ENCODE measurements around the gene UTF1. TPM values are rescaled to one million over a fixed set of nuclear protein-coding genes. Genes with fewer than 3 reads are reported as not detected.
"Not testable (repeated sequence)": the region's sequence is repeated elsewhere in the genome, so short reads cannot be mapped to it uniquely, and the experiment has no call there.

Gene UTF1
- total and polyA plus RNA-seq, 8 donors, result not detected

- Histone ChIP-seq H3K27ac (no peak overlapping the region), H3K36me3 (no peaks in the 10 kb centered on the region), H3K9me3 (no peaks in the 10 kb centered on the region), H3K4me1 (peaks cover 16 to 36% (median 27%) of the 10 kb centered on the region in 4 donors), H3K4me3 (no peak overlapping the region), H3K27me3 (peaks cover 37 to 100% (median 90%) of the 10 kb centered on the region in 3 donors)
- WGBS, 5 donors, result 16 to 29% (median 19%) methylated on average over 19 to 44 of the region's 44 CpGs
- DNase-seq, result no peak
- intact Hi-C loops (cut with DNase I; ENCODE audit: low total_unique reads), result no loop called here
- TF ChIP-seq POLR2A (IDR thresholded peaks at IDR 0.05) (no peak), CTCF (IDR thresholded peaks at IDR 0.05) (no peak), POLR2AphosphoS5 (IDR thresholded peaks at IDR 0.05) (no peak), EP300 (IDR thresholded peaks at IDR 0.05) (no peak)
Observed at GRCh38 chr10:133231244-133231945, 1.4 kb downstream of the UTF1 start.

GRCh38 chr10:133231946-133232574 is 2.0 kb downstream of the UTF1 start:
- 52 to 61% (median 59%) methylated on average over 11 of the region's 11 CpGs for WGBS, 5 donors
- no peak for DNase-seq
- Histone ChIP-seq H3K36me3 (no peaks in the 10 kb centered on the region), H3K4me3 (no peak overlapping the region), H3K9me3 (no peaks in the 10 kb centered on the region), H3K27ac (no peak overlapping the region), H3K27me3 (peaks cover 41 to 100% (median 90%) of the 10 kb centered on the region in 3 donors), H3K4me1 (peaks cover 23 to 43% (median 34%) of the 10 kb centered on the region in 4 donors)
- intact Hi-C loops (cut with DNase I; ENCODE audit: low total_unique reads), result no loop called here
- no peak for TF ChIP-seq POLR2AphosphoS5 (IDR thresholded peaks at IDR 0.05)
- no peak for TF ChIP-seq POLR2A (IDR thresholded peaks at IDR 0.05)
- no peak for TF ChIP-seq EP300 (IDR thresholded peaks at IDR 0.05)
- no peak for TF ChIP-seq CTCF (IDR thresholded peaks at IDR 0.05)

- DNase-seq; H3K27ac ChIP-seq; H3K9me3 ChIP-seq; intact Hi-C loops (cut with DNase I; ENCODE audit: low total_unique reads); H3K4me3 ChIP-seq; H3K36me3 ChIP-seq: not testable (repeated sequence)
- WGBS, 5 donors, result 51 to 65% (median 60%) methylated on average over 7 to 10 of the region's 10 CpGs
- peaks cover 23 to 49% (median 38%) of the 10 kb centered on the region in 4 donors for H3K4me1 ChIP-seq
- H3K27me3 ChIP-seq, result peaks cover 56 to 100% (median 93%) of the 10 kb centered on the region in 3 donors
Observed at GRCh38 chr10:133234796-133235195, 4.8 kb downstream of the UTF1 start.

- Histone ChIP-seq H3K27ac (peak overlapping the region in 1 of 5 donors; percentile 4), H3K9me3 (no peaks in the 10 kb centered on the region), H3K4me3 (peak overlapping the region in 3 of 4 donors; percentile 27 to 42 (median 37)), H3K27me3 (peaks cover 57 to 100% (median 92%) of the 10 kb centered on the region in 3 donors), H3K36me3 (no peaks in the 10 kb centered on the region), H3K4me1 (peaks cover 18 to 44% (median 34%) of the 10 kb centered on the region in 4 donors)
- 2 to 12% (median 6%) methylated on average over 29 to 48 of the region's 48 CpGs for WGBS, 5 donors
- TF ChIP-seq POLR2AphosphoS5 (IDR thresholded peaks at IDR 0.05) (no peak), POLR2A (IDR thresholded peaks at IDR 0.05) (no peak)
- intact Hi-C loops (cut with DNase I; ENCODE audit: low total_unique reads), result no loop called here
- DNase-seq, result no peak
Observed at GRCh38 chr10:133235265-133235855, 5.3 kb downstream of the UTF1 start.

- DNase-seq, result no peak
- Histone ChIP-seq H3K4me3 (peak overlapping the region; percentile 26 to 42 (median 32)), H3K4me1 (peaks cover 13 to 39% (median 32%) of the 10 kb centered on the region in 4 donors), H3K27me3 (peaks cover 54 to 100% (median 90%) of the 10 kb centered on the region in 3 donors), H3K27ac (no peak overlapping the region), H3K36me3 (no peaks in the 10 kb centered on the region), H3K9me3 (no peaks in the 10 kb centered on the region)
- TF ChIP-seq CTCF (IDR thresholded peaks at IDR 0.05) (no peak), EP300 (IDR thresholded peaks at IDR 0.05) (no peak), POLR2A (IDR thresholded peaks at IDR 0.05) (no peak), POLR2AphosphoS5 (IDR thresholded peaks at IDR 0.05) (no peak)
- 3 to 6% (median 5%) methylated on average over 16 to 18 of the region's 18 CpGs for WGBS, 5 donors
- intact Hi-C loops (cut with DNase I; ENCODE audit: low total_unique reads), result no loop called here
Observed at GRCh38 chr10:133235932-133236331, 5.9 kb downstream of the UTF1 start.

All from stomach (tissue), 9 donors.